Breast epithelium (tissue), 3 donors: ENCODE measurements around the gene FAM234A.

ENCODE experiments used
- POLR2AphosphoS5 ChIP-seq, 3 donors: sonication (generic); formaldehyde crosslinking; IDR thresholded peaks; one replicate each; pipeline ENCODE4 v1.6.1; 2017; ENCODE audit warnings: antibody characterized with exemption in 3 of 3
- TF ChIP-seq, protein P1 (sequence below), 3 donors: fragments of 450-650 bp; IDR thresholded peaks; one replicate each; pipeline ENCODE4 v1.5.1; 2016 to 2017; ENCODE audit warnings: antibody characterized with exemption in 3 of 3, mild to moderate bottlenecking in 3 of 3, moderate library complexity in 3 of 3

DNA sequence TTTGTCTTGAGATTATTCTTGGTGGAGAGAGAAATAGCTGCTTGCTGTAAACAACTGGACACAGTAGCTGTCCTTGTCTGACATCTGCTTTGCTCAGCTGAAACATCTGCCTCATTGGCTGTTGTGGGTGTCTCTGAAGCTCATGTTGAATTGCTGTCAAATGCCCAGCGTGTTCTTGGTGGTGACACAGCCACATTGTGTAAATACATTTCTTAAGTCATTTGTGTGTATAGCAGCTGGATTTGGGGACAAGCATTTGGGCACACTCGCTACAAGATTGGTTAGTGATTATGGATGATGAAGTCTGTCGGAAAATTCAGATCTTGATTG lies 5.3 kb downstream of the FAM234A start:
- TF ChIP-seq, protein P1, sequence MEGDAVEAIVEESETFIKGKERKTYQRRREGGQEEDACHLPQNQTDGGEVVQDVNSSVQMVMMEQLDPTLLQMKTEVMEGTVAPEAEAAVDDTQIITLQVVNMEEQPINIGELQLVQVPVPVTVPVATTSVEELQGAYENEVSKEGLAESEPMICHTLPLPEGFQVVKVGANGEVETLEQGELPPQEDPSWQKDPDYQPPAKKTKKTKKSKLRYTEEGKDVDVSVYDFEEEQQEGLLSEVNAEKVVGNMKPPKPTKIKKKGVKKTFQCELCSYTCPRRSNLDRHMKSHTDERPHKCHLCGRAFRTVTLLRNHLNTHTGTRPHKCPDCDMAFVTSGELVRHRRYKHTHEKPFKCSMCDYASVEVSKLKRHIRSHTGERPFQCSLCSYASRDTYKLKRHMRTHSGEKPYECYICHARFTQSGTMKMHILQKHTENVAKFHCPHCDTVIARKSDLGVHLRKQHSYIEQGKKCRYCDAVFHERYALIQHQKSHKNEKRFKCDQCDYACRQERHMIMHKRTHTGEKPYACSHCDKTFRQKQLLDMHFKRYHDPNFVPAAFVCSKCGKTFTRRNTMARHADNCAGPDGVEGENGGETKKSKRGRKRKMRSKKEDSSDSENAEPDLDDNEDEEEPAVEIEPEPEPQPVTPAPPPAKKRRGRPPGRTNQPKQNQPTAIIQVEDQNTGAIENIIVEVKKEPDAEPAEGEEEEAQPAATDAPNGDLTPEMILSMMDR (IDR thresholded peaks at IDR 0.05): no peak
- no peak for TF ChIP-seq POLR2AphosphoS5 (IDR thresholded peaks at IDR 0.05)
